NB4 (cell line): ENCODE data around the gene MCRIP1.
"Not testable (repeated sequence)": the region's sequence is repeated elsewhere in the genome, so short reads cannot be mapped to it uniquely, and the experiment has no call there.

Source experiments
- DNase-seq: peaks from one replicate; pipeline ENCODE4 v3.0.0; 2010; ENCODE audit warnings: low read depth
- H3K4me3 ChIP-seq: one replicate; pipeline ENCODE4 v1.5.1; 2011; ENCODE audit warnings: mild to moderate bottlenecking, low read depth, low read length, moderate library complexity
- MYC ChIP-seq: IDR thresholded peaks from 2 replicates; pipeline ENCODE4 v1.6.1; 2011; ENCODE audit warnings: low read depth, low read length
- POLR2A ChIP-seq: IDR thresholded peaks from 2 replicates; pipeline ENCODE4 v1.6.1; 2011; ENCODE audit warnings: mild to moderate bottlenecking; ENCODE audit not compliant: insufficient read length; ENCODE audit errors: extremely low read depth
- TF ChIP-seq, protein P1 (sequence below): IDR thresholded peaks from one replicate; pipeline ENCODE4 v1.5.1; 2012; ENCODE audit warnings: low read depth, low read length
- TF ChIP-seq, protein P2 (sequence below): IDR thresholded peaks from 2 replicates; pipeline ENCODE4 v1.6.1; 2011; ENCODE audit warnings: low read depth, low read length

The MCRIP1 gene

DNA sequence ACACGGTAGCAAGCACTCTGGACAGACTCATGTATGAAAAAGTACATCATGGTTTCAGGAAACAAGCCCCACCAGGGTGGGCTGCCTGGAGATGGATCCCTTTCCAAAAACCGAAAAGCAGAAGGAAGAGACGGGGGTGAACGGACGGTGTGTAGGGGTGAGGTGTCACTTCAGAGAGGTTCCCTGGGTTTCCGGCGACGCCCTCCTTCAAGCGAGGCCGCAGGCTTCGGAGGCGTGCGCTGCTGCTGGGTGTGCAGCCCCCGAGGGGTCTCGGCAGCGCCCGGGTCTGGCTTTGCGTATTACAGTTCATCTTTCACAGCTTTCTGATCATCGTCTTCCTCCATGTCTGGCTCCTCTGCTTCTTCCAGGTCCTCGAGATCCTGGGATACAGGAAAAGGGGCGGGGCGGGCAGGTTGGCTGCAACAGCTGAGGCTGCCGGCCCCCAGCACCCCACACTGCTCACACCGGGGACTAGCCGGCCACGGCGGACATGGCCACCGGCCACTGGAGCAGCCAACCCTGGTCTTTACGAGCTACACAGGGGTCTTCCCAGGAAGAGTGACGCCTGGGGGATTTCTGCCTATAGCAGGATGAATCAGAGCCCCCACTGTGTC lies 10.7 kb upstream of the MCRIP1 start:
- no peak overlapping the region for H3K4me3 ChIP-seq
- no peak for TF ChIP-seq MYC
- no peak for TF ChIP-seq POLR2A
- TF ChIP-seq, protein P1, sequence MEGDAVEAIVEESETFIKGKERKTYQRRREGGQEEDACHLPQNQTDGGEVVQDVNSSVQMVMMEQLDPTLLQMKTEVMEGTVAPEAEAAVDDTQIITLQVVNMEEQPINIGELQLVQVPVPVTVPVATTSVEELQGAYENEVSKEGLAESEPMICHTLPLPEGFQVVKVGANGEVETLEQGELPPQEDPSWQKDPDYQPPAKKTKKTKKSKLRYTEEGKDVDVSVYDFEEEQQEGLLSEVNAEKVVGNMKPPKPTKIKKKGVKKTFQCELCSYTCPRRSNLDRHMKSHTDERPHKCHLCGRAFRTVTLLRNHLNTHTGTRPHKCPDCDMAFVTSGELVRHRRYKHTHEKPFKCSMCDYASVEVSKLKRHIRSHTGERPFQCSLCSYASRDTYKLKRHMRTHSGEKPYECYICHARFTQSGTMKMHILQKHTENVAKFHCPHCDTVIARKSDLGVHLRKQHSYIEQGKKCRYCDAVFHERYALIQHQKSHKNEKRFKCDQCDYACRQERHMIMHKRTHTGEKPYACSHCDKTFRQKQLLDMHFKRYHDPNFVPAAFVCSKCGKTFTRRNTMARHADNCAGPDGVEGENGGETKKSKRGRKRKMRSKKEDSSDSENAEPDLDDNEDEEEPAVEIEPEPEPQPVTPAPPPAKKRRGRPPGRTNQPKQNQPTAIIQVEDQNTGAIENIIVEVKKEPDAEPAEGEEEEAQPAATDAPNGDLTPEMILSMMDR: no peak
- TF ChIP-seq, protein P2, sequence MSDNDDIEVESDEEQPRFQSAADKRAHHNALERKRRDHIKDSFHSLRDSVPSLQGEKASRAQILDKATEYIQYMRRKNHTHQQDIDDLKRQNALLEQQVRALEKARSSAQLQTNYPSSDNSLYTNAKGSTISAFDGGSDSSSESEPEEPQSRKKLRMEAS: no peak
- no peak for DNase-seq

DNA sequence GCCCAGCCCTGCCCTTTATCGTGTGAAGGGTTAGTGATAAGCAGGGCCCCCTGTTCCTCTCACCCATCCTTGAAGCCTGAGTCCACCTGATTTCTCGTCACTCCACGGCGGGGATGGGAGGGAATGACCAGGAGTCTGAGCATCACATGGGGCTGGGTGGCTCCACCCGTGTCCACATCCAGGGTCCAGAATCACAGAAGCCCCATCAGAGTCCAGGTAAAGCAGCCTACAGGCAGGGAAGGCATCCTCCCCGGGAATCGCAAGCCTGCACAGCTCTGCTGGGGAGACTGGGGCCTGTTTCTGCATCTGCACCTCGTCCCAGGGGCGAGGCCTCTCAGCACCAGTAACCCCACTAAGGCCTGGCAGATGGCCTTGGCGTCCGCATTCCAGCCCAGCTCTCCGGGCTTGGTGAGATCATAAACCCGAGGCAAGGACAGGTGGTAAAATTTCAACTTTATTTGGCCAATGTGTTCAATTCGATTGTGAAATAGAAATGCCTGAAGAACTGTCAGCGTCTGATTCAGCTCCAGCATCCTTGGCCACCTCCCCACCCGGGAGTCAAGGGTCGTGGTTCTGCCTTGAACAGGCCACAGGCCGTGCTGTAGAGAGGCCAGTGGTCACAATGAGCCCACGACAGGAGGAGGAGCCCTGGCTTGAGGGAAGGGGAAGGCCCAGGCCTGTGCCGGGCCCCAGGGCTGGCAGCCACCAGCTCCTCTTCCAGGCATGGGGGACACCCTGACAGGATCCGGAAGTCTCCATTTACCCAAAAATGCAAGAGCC lies 9.8 kb upstream of the MCRIP1 start:
- peak; percentile 65 for DNase-seq
- TF ChIP-seq MYC: no peak
- TF ChIP-seq POLR2A: peak; percentile 26
- no peak overlapping the region for H3K4me3 ChIP-seq

DNA sequence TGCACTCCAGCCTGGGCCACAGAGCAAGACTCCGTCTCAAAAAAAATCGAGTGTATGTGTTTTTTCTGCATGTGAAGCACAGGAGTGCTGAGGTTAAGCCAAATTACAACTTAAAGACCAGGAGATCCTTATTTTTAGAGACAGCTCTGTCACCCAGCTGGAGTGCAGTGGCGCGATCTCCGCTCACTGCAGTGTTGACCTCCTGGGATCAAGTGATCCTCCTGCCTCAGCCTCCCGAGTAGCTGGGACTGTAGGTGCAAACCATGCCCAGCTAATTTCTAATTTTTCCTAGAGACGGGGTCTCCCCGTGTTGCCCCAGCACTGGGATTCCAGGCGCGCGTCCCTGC lies 9.3 kb upstream of the MCRIP1 start:
- no peak for DNase-seq
- no peak overlapping the region for H3K4me3 ChIP-seq
- TF ChIP-seq, protein P1: no peak
- TF ChIP-seq MYC (no peak), POLR2A (no peak)
- TF ChIP-seq, protein P2: no peak

DNA sequence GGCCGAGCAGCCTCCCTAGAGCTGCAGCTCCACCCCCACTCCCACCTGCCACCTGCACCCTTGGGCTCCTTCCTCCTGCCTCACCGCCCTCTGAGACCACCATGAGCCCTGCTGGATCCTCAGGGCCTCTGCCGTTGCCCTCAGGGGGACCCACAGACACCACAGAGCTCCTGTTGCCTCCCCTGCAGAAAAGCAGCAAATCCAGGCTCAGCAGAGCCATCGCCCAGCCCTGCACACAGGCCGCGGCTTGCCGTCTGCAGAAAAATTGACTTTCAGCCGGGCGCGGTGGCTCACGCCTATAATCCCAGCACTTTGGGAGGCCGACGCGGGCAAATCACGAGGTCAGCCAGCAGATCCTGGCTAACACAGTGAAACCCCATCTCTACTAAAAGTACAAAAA lies 8.8 kb upstream of the MCRIP1 start:
- TF ChIP-seq, protein P1: no peak
- DNase-seq: peak; percentile 89
- H3K4me3 ChIP-seq: peak overlapping the region; percentile 54

DNA sequence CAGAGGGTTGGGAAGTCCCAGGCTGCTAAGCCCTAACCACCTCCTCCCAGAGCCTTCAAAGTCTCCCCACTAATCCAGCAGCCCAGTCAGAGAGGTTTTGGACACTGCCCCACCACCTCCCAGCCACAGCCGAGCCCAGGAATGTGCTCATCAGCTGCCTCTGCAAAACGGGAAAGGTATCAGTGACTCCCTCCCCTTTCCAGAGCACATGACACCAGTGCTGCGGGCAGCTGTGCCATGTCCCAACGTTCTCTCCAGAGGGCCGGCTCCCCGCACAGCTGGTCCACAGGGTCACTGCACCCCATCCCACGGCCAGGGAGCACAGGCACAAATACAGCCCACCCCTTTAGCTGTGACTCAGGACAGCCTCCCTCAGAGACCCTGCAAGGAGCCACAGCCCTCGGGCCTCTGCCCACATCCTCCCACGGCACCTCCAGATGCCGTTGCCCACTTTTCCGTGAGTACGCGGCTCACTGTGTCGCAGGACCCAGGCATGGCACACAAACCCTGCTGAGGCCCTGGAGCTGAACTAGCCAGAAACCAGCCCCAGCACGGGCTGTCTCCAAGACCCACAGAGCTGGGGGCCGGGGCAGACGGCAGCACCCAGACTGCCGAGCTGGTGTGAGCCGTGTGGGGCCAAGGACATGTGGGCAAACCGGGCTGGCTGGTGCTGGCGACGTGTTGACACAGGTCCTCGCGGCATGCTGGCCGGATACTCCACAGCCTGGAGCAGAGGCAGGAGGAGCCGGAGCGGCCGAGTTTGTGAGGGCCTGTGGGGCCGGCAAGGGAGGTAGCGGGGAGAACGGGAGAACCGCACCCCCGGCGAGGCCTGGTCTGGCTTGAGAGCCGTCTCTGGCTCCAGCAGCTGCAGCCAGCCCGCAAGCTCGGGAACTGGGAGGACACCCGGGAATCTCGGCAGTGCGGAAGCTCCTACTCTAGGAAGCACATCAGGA lies 8.0 kb upstream of the MCRIP1 start:
- peak; percentile 92 for DNase-seq
- H3K4me3 ChIP-seq: peak overlapping the region; percentile 54

DNA sequence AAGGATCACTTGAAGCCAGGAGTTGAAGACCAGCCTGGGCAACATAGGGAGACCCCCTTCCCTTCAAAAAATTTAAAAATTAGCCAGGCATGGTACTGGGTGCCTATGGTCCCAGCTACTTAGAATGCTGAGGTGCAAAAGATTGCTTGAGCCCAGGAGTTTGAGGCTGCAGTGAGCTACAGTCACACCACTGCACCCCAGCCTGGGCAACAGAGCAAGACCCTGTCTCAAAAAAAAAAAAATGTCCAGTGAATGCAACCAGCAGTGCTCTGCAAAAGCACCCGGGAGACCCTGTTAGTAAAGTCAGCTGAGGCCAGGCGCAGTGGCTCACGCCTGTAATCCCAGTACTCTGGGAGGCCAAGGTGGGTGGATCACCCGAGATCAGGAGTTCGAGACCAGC lies 7.0 kb upstream of the MCRIP1 start:
- not testable (repeated sequence) for H3K4me3 ChIP-seq, DNase-seq

More for the DNA sequence above, 8.0 kb upstream of the MCRIP1 start:
- TF ChIP-seq, protein P1: no peak
- TF ChIP-seq, protein P2: peak; percentile 75; the same call in 1 of the 2 replicates
- TF ChIP-seq POLR2A (peak; percentile 31), MYC (no peak; the same call in 1 of the 2 replicates)
